GM23338 (cell line): ENCODE results near the gene COA8. TPM values are rescaled to one million over a fixed set of nuclear protein-coding genes. Genes with fewer than 3 reads are reported as not detected.

Source experiments
- ATAC-seq: fragments of 200-7000 bp; cut with Tn5 transposase; 3 replicates; pipeline ENCODE4 v1.9.1; 2020
- DNase-seq: peaks from one replicate; pipeline ENCODE4 v3.0.0-alpha.2; 2015; ENCODE audit warnings: low spot score
- H2AFZ ChIP-seq: fragments of 200-600 bp; sonication (generic); 2 replicates; pipeline ENCODE4 v1.8.0; 2016; ENCODE audit warnings: antibody characterized with exemption, mild to moderate bottlenecking, moderate library complexity
- H3F3A ChIP-seq: fragments of 200-600 bp; sonication (generic); replicated peaks from 2 replicates; pipeline ENCODE4 v1.8.0; 2017; ENCODE audit warnings: antibody characterized with exemption, mixed run types, low read depth
- H3K27ac ChIP-seq: fragments of 200-600 bp; sonication (generic); 2 replicates; pipeline ENCODE4 v1.6.1; 2016; ENCODE audit warnings: low read depth
- H3K27me3 ChIP-seq: fragments of 200-600 bp; sonication (generic); 2 replicates; pipeline ENCODE4 v1.8.0; 2016; ENCODE audit warnings: mild to moderate bottlenecking, mixed run types, moderate library complexity; ENCODE audit not compliant: insufficient read depth
- H3K36me3 ChIP-seq: fragments of 200-600 bp; sonication (generic); 2 replicates; pipeline ENCODE4 v1.8.0; 2016; ENCODE audit warnings: mild to moderate bottlenecking; ENCODE audit not compliant: insufficient read depth
- H3K4me1 ChIP-seq: fragments of 200-600 bp; sonication (generic); 2 replicates; pipeline ENCODE4 v1.8.0; 2016; ENCODE audit warnings: mild to moderate bottlenecking, moderate library complexity; ENCODE audit not compliant: insufficient read depth
- H3K4me2 ChIP-seq: fragments of 200-600 bp; sonication (generic); 2 replicates; pipeline ENCODE4 v1.7.1; 2017; ENCODE audit warnings: mixed run types
- H3K4me3 ChIP-seq: fragments of 200-600 bp; sonication (generic); 2 replicates; pipeline ENCODE4 v1.6.1; 2016; ENCODE audit warnings: mixed run types
- H3K79me2 ChIP-seq: fragments of 200-600 bp; sonication (generic); replicated peaks from 2 replicates; pipeline ENCODE4 v1.8.0; 2017; ENCODE audit warnings: mild to moderate bottlenecking; ENCODE audit not compliant: insufficient read depth
- H3K9me2 ChIP-seq: fragments of 200-600 bp; sonication (generic); 2 replicates; pipeline ENCODE4 v1.8.0; 2017; ENCODE audit not compliant: insufficient read depth
- H4K20me1 ChIP-seq: fragments of 200-600 bp; sonication (generic); replicated peaks from 2 replicates; pipeline ENCODE4 v1.8.0; 2017; ENCODE audit warnings: mild to moderate bottlenecking; ENCODE audit not compliant: insufficient read depth
- H3K27ac Mint-ChIP-seq: 2 replicates; pipeline ENCODE4 v1.8.0; 2020; ENCODE audit warnings: inconsistent platforms, mild to moderate bottlenecking, moderate library complexity, mixed read lengths
- H3K27me3 Mint-ChIP-seq: 3 replicates; pipeline ENCODE4 v1.8.0; 2022; ENCODE audit warnings: low read depth, mild to moderate bottlenecking, moderate library complexity, mixed read lengths, inconsistent platforms; ENCODE audit not compliant: insufficient read depth, poor library complexity
- H3K36me3 Mint-ChIP-seq: 3 replicates; pipeline ENCODE4 v1.8.0; 2021; ENCODE audit warnings: low read depth, mild to moderate bottlenecking, inconsistent platforms, moderate library complexity, mixed read lengths
- H3K4me1 Mint-ChIP-seq: 3 replicates; pipeline ENCODE4 v1.8.0; 2020; ENCODE audit warnings: mild to moderate bottlenecking, inconsistent platforms, mixed read lengths
- H3K4me3 Mint-ChIP-seq: 3 replicates; pipeline ENCODE4 v1.8.0; 2021; ENCODE audit warnings: moderate library complexity, mild to moderate bottlenecking, inconsistent platforms, mixed read lengths
- H3K9me3 Mint-ChIP-seq: 3 replicates; pipeline ENCODE4 v1.8.0; 2020; ENCODE audit warnings: moderate library complexity, mild to moderate bottlenecking, inconsistent platforms, mixed read lengths
- CREB1 ChIP-seq: fragments of 250-450 bp; sonication (Bioruptor Pico); IDR thresholded peaks from 2 replicates; pipeline ENCODE4 v1.5.0; 2020; ENCODE audit warnings: low read depth, mild to moderate bottlenecking, moderate library complexity
- ETS1 ChIP-seq: IDR thresholded peaks from 2 replicates; pipeline ENCODE4 v1.6.1; 2016; ENCODE audit warnings: antibody characterized with exemption
- EZH2 ChIP-seq: fragments of 200-600 bp; sonication (generic); IDR thresholded peaks from one replicate; pipeline ENCODE4 v1.8.0; 2017; ENCODE audit warnings: antibody characterized with exemption, mild to moderate bottlenecking, low read depth; ENCODE audit not compliant: unreplicated experiment
- EZH2phosphoT487 ChIP-seq: fragments of 200-600 bp; sonication (generic); IDR thresholded peaks from one replicate; pipeline ENCODE4 v1.8.1; 2018; ENCODE audit warnings: antibody characterized with exemption; ENCODE audit not compliant: unreplicated experiment
- JUNB ChIP-seq: IDR thresholded peaks from one replicate; pipeline ENCODE4 v1.6.1; 2016; ENCODE audit warnings: antibody characterized with exemption; ENCODE audit not compliant: unreplicated experiment
- POLR2AphosphoS5 ChIP-seq: IDR thresholded peaks from 2 replicates; pipeline ENCODE4 v1.6.1; 2016; ENCODE audit warnings: antibody characterized with exemption, low read depth
- ZNF114 ChIP-seq: fragments of 250-450 bp; sonication (Bioruptor Pico); IDR thresholded peaks from 2 replicates; pipeline ENCODE4 v1.5.0; 2020; ENCODE audit warnings: mild to moderate bottlenecking, moderate library complexity
- ZNF331 ChIP-seq: fragments of 250-450 bp; sonication (Bioruptor Pico); IDR thresholded peaks from 2 replicates; pipeline ENCODE4 v1.5.0; 2020; ENCODE audit warnings: low read depth, mild to moderate bottlenecking, moderate library complexity
- polyA plus RNA-seq: library from polyadenylated mRNA; unstranded; fragments of >200 nt; fragmentation: Nextera tagmentation; extraction: Ambion mirVana; gene quantifications from 2 replicates; pipeline ENCODE4 v1.2.1, GENCODE V29; 2016
- total RNA-seq: library from RNA; depleted of rRNA; stranded (reverse); fragments of >200 nt; shearing (Covaris generic); gene quantifications from 2 replicates; pipeline ENCODE4 v1.2.3, GENCODE V29; 2014
- TF ChIP-seq, protein P1 (sequence below), 2 experiments: fragments of 200-600 bp in 1 of 2; sonication (generic) in 1 of 2; conservative IDR thresholded peaks; 2 replicates each; pipeline versions ENCODE4 v1.5.1 to v1.6.1; 2016 to 2017; ENCODE audit warnings: antibody characterized with exemption in 2 of 2, low read depth in 2 of 2, mild to moderate bottlenecking in 2 of 2, moderate library complexity in 1 of 2

Gene COA8
- total and polyA plus RNA-seq, 2 experiments from 2014 or later = 61.3 to 130 TPM

- Mint-ChIP-seq H3K36me3 (no peaks in the 10 kb centered on the region; the same call in 2 of the 3 replicates), H3K4me3 (no peak overlapping the region), H3K9me3 (no peaks in the 10 kb centered on the region), H3K27ac (no peak overlapping the region), H3K4me1 (peaks cover 5% of the 10 kb centered on the region; the same call in 1 of the 3 replicates), H3K27me3 (peaks cover 8% of the 10 kb centered on the region)
- TF ChIP-seq CREB1 (CRISPR knock-in tag) (no peak), JUNB (no peak), EZH2 (no peak), ZNF114 (no peak), EZH2phosphoT487 (no peak), POLR2AphosphoS5 (no peak), ETS1 (no peak)
- TF ChIP-seq, protein P1, sequence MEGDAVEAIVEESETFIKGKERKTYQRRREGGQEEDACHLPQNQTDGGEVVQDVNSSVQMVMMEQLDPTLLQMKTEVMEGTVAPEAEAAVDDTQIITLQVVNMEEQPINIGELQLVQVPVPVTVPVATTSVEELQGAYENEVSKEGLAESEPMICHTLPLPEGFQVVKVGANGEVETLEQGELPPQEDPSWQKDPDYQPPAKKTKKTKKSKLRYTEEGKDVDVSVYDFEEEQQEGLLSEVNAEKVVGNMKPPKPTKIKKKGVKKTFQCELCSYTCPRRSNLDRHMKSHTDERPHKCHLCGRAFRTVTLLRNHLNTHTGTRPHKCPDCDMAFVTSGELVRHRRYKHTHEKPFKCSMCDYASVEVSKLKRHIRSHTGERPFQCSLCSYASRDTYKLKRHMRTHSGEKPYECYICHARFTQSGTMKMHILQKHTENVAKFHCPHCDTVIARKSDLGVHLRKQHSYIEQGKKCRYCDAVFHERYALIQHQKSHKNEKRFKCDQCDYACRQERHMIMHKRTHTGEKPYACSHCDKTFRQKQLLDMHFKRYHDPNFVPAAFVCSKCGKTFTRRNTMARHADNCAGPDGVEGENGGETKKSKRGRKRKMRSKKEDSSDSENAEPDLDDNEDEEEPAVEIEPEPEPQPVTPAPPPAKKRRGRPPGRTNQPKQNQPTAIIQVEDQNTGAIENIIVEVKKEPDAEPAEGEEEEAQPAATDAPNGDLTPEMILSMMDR (conservative IDR thresholded peaks at IDR 0.05; ENCODE audit: low read depth in 2 of 2) = peak in 1 of 2 experiments; percentile 33; a peak in 2 of 4 replicates
- no peaks in the 10 kb centered on the region for H3K9me2 ChIP-seq
- H3K4me2 ChIP-seq = no peak overlapping the region
- H3K36me3 ChIP-seq = no peaks in the 10 kb centered on the region
- no peaks in the 10 kb centered on the region for H3F3A ChIP-seq
- H2AFZ ChIP-seq = no peak overlapping the region
- H3K27me3 ChIP-seq = no peaks in the 10 kb centered on the region
- peak; percentile 10 for ATAC-seq
- no peaks in the 10 kb centered on the region for H4K20me1 ChIP-seq
- H3K27ac ChIP-seq = no peak overlapping the region
- no peak for DNase-seq
- H3K79me2 ChIP-seq = no peaks in the 10 kb centered on the region
- H3K4me3 ChIP-seq = no peak overlapping the region
- no peaks in the 10 kb centered on the region for H3K4me1 ChIP-seq
Observed at GRCh38 chr14:103549361-103550311, 13.1 kb upstream of the COA8 start.

GRCh38 chr14:103550451-103551337, 12.1 kb upstream of the COA8 start:
- no peak overlapping the region for H3K27ac Mint-ChIP-seq
- no peak overlapping the region for H2AFZ ChIP-seq
- TF ChIP-seq, protein P1 (conservative IDR thresholded peaks at IDR 0.05; ENCODE audit: low read depth in 2 of 2) = no peak
- TF ChIP-seq EZH2 (no peak), ZNF114 (no peak), EZH2phosphoT487 (no peak), POLR2AphosphoS5 (no peak), ZNF331 (CRISPR knock-in tag) (no peak)

More at GRCh38 chr14:103550451-103551337, 12.1 kb upstream of the COA8 start:
- no peaks in the 10 kb centered on the region for H3K27me3 ChIP-seq
- Mint-ChIP-seq H3K27me3 (peaks cover 6% of the 10 kb centered on the region), H3K9me3 (no peaks in the 10 kb centered on the region), H3K4me1 (peaks cover 5% of the 10 kb centered on the region; the same call in 1 of the 3 replicates), H3K36me3 (no peaks in the 10 kb centered on the region; the same call in 2 of the 3 replicates), H3K4me3 (no peak overlapping the region)
- H3K27ac ChIP-seq = no peak overlapping the region
- H3K9me2 ChIP-seq = no peaks in the 10 kb centered on the region
- no peak for ATAC-seq
- H3K4me1 ChIP-seq = no peaks in the 10 kb centered on the region
- H3F3A ChIP-seq = no peaks in the 10 kb centered on the region
- no peak for DNase-seq
- H3K79me2 ChIP-seq = no peaks in the 10 kb centered on the region
- H3K4me2 ChIP-seq = no peak overlapping the region
- no peaks in the 10 kb centered on the region for H3K36me3 ChIP-seq
- H3K4me3 ChIP-seq = no peak overlapping the region
- H4K20me1 ChIP-seq = no peaks in the 10 kb centered on the region
